ENCODE data around the gene RASSF5.

Gene RASSF5

GRCh38 chr1:206513312-206514111, 6.2 kb downstream of the RASSF5 start:
- DNase-seq (ENCODE audit: low read depth in 3 of 3, low spot score in 1 of 3): no peak

- no peak for DNase-seq (ENCODE audit: low read depth in 3 of 3, low spot score in 1 of 3)
These were observed 7.6 kb downstream of the RASSF5 start for GRCh38 chr1:206514813-206515387.

- DNase-seq (ENCODE audit: low read depth in 3 of 3, low spot score in 1 of 3): no peak
These were observed 9.3 kb downstream of the RASSF5 start for GRCh38 chr1:206516728-206516990.

- DNase-seq (ENCODE audit: low read depth in 3 of 3, low spot score in 1 of 3): no peak
These were observed 10.5 kb downstream of the RASSF5 start for GRCh38 chr1:206517784-206518183.

- no peak for DNase-seq (ENCODE audit: low read depth in 3 of 3, low spot score in 1 of 3)
These were observed 10.9 kb downstream of the RASSF5 start for GRCh38 chr1:206518206-206518605.

- no peak for DNase-seq (ENCODE audit: low read depth in 3 of 3, low spot score in 1 of 3)
These were observed 11.4 kb downstream of the RASSF5 start for GRCh38 chr1:206518743-206519142.

GRCh38 chr1:206521127-206521526, 13.8 kb downstream of the RASSF5 start:
- DNase-seq (ENCODE audit: low read depth in 3 of 3, low spot score in 1 of 3): no peak

GRCh38 chr1:206521694-206522402, 14.5 kb downstream of the RASSF5 start:
- no peak for DNase-seq (ENCODE audit: low read depth in 3 of 3, low spot score in 1 of 3)

- no peak for DNase-seq (ENCODE audit: low read depth in 3 of 3, low spot score in 1 of 3)
These were observed 17.5 kb downstream of the RASSF5 start for GRCh38 chr1:206524739-206525364.

- no peak for DNase-seq (ENCODE audit: low read depth in 3 of 3, low spot score in 1 of 3)
These were observed 19.0 kb downstream of the RASSF5 start for GRCh38 chr1:206526064-206526911.

- no peak for DNase-seq (ENCODE audit: low read depth in 3 of 3, low spot score in 1 of 3)
These were observed 22.1 kb downstream of the RASSF5 start for GRCh38 chr1:206529425-206529824.

- DNase-seq (ENCODE audit: low read depth in 3 of 3, low spot score in 1 of 3): no peak
These were observed 25.0 kb downstream of the RASSF5 start for GRCh38 chr1:206532368-206532767.

GRCh38 chr1:206534552-206534951, 27.2 kb downstream of the RASSF5 start:
- DNase-seq (ENCODE audit: low read depth in 3 of 3, low spot score in 1 of 3): no peak

GRCh38 chr1:206535853-206536188, 28.5 kb downstream of the RASSF5 start:
- no peak for DNase-seq (ENCODE audit: low read depth in 3 of 3, low spot score in 1 of 3)

GRCh38 chr1:206537141-206537540, 29.8 kb downstream of the RASSF5 start:
- no peak for DNase-seq (ENCODE audit: low read depth in 3 of 3, low spot score in 1 of 3)

GRCh38 chr1:206538086-206538770, 30.9 kb downstream of the RASSF5 start:
- no peak for DNase-seq (ENCODE audit: low read depth in 3 of 3, low spot score in 1 of 3)

GRCh38 chr1:206538901-206539640, 31.7 kb downstream of the RASSF5 start:
- DNase-seq (ENCODE audit: low read depth in 3 of 3, low spot score in 1 of 3): no peak

- no peak for DNase-seq (ENCODE audit: low read depth in 3 of 3, low spot score in 1 of 3)
These were observed 32.9 kb downstream of the RASSF5 start for GRCh38 chr1:206540044-206540780.

GRCh38 chr1:206541236-206541833, 34.0 kb downstream of the RASSF5 start:
- no peak for DNase-seq (ENCODE audit: low read depth in 3 of 3, low spot score in 1 of 3)

Measured in stimulated activated CD4-positive, alpha-beta T cell treated with anti-CD3 and anti-CD28 coated beads, TNF-alpha, amount 100 ng/mL, for 1 hour (primary cell).